ENCODE measurements around the gene B4GALT5.

Gene B4GALT5

GRCh38 chr20:49666911-49667310 is 46.8 kb downstream of the B4GALT5 start:
- H3K9me3 ChIP-seq (ENCODE audit: insufficient read depth, low read length) = no peaks in the 10 kb centered on the region
- peaks cover 90% of the 10 kb centered on the region for H4K20me1 ChIP-seq (ENCODE audit: insufficient read depth, low read length)
- H3K27me3 ChIP-seq (ENCODE audit: low read depth, low read length) = no peaks in the 10 kb centered on the region
- H2AFZ ChIP-seq (ENCODE audit: low read depth, low read length) = no peak overlapping the region
- H3K4me2 ChIP-seq (ENCODE audit: low read length) = no peak overlapping the region
- TF ChIP-seq EZH2phosphoT487 (IDR thresholded peaks at IDR 0.05; ENCODE audit: low read depth) (no peak), CTCF (IDR thresholded peaks at IDR 0.05; ENCODE audit: low read depth, low read length) (no peak)
- H3K36me3 ChIP-seq (replicated peaks; ENCODE audit: low read depth, low read length) = peaks cover 3% of the 10 kb centered on the region
- no peak overlapping the region for H3K4me3 ChIP-seq (ENCODE audit: low read length)
- H3K79me2 ChIP-seq (ENCODE audit: low read length) = peaks cover 99% of the 10 kb centered on the region
- H3K27ac ChIP-seq (ENCODE audit: low read length) = no peak overlapping the region
- H3K4me1 ChIP-seq (ENCODE audit: low read length) = peaks cover 56% of the 10 kb centered on the region
- H3K9ac ChIP-seq (ENCODE audit: low read length) = no peak overlapping the region

GRCh38 chr20:49665796-49666195 is 47.9 kb downstream of the B4GALT5 start:
- Histone ChIP-seq H3K27ac (ENCODE audit: low read length) (no peak overlapping the region), H3K9ac (ENCODE audit: low read length) (no peak overlapping the region)

GRCh38 chr20:49664612-49665313 is 48.9 kb downstream of the B4GALT5 start:
- no peak overlapping the region for H2AFZ ChIP-seq (ENCODE audit: low read depth, low read length)
- no peak overlapping the region for H3K27ac ChIP-seq (ENCODE audit: low read length)
- peaks cover 90% of the 10 kb centered on the region for H4K20me1 ChIP-seq (ENCODE audit: insufficient read depth, low read length)
- H3K27me3 ChIP-seq (ENCODE audit: low read depth, low read length) = no peaks in the 10 kb centered on the region
- H3K9ac ChIP-seq (ENCODE audit: low read length) = no peak overlapping the region
- H3K9me3 ChIP-seq (ENCODE audit: insufficient read depth, low read length) = no peaks in the 10 kb centered on the region
- TF ChIP-seq CTCF (IDR thresholded peaks at IDR 0.05; ENCODE audit: low read depth, low read length) (no peak), EZH2phosphoT487 (IDR thresholded peaks at IDR 0.05; ENCODE audit: low read depth) (no peak)
- H3K79me2 ChIP-seq (ENCODE audit: low read length) = peaks cover 99% of the 10 kb centered on the region
- H3K4me2 ChIP-seq (ENCODE audit: low read length) = no peak overlapping the region
- H3K36me3 ChIP-seq (replicated peaks; ENCODE audit: low read depth, low read length) = peaks cover 12% of the 10 kb centered on the region
- no peak overlapping the region for H3K4me3 ChIP-seq (ENCODE audit: low read length)
- H3K4me1 ChIP-seq (ENCODE audit: low read length) = peaks cover 35% of the 10 kb centered on the region

More at GRCh38 chr20:49665796-49666195, 47.9 kb downstream of the B4GALT5 start:
- Histone ChIP-seq H3K36me3 (replicated peaks; ENCODE audit: low read depth, low read length) (peaks cover 3% of the 10 kb centered on the region), H3K79me2 (ENCODE audit: low read length) (peaks cover 99% of the 10 kb centered on the region), H3K9me3 (ENCODE audit: insufficient read depth, low read length) (no peaks in the 10 kb centered on the region), H3K4me3 (ENCODE audit: low read length) (no peak overlapping the region), H3K27me3 (ENCODE audit: low read depth, low read length) (no peaks in the 10 kb centered on the region), H3K4me2 (ENCODE audit: low read length) (no peak overlapping the region), H4K20me1 (ENCODE audit: insufficient read depth, low read length) (peaks cover 90% of the 10 kb centered on the region), H2AFZ (ENCODE audit: low read depth, low read length) (no peak overlapping the region), H3K4me1 (ENCODE audit: low read length) (peaks cover 45% of the 10 kb centered on the region)
- TF ChIP-seq CTCF (IDR thresholded peaks at IDR 0.05; ENCODE audit: low read depth, low read length) (no peak), EZH2phosphoT487 (IDR thresholded peaks at IDR 0.05; ENCODE audit: low read depth) (no peak)

- H3K36me3 ChIP-seq (replicated peaks; ENCODE audit: low read depth, low read length) = peaks cover 12% of the 10 kb centered on the region
- TF ChIP-seq EZH2phosphoT487 (IDR thresholded peaks at IDR 0.05; ENCODE audit: low read depth) (no peak), CTCF (IDR thresholded peaks at IDR 0.05; ENCODE audit: low read depth, low read length) (no peak)
- no peak overlapping the region for H3K4me3 ChIP-seq (ENCODE audit: low read length)
- H4K20me1 ChIP-seq (ENCODE audit: insufficient read depth, low read length) = peaks cover 95% of the 10 kb centered on the region
- H3K4me2 ChIP-seq (ENCODE audit: low read length) = no peak overlapping the region
- H3K9ac ChIP-seq (ENCODE audit: low read length) = no peak overlapping the region
- no peaks in the 10 kb centered on the region for H3K27me3 ChIP-seq (ENCODE audit: low read depth, low read length)
- peaks cover 99% of the 10 kb centered on the region for H3K79me2 ChIP-seq (ENCODE audit: low read length)
- peaks cover 19% of the 10 kb centered on the region for H3K4me1 ChIP-seq (ENCODE audit: low read length)
- H2AFZ ChIP-seq (ENCODE audit: low read depth, low read length) = no peak overlapping the region
- no peak overlapping the region for H3K27ac ChIP-seq (ENCODE audit: low read length)
- no peaks in the 10 kb centered on the region for H3K9me3 ChIP-seq (ENCODE audit: insufficient read depth, low read length)
These were observed 50.6 kb downstream of the B4GALT5 start for GRCh38 chr20:49663112-49663511.

All from OCI-LY3 (cell line).